Activated B cell treated with CpG ODN at 0.5 μM for 24 hours (primary cell): ENCODE measurements around the gene RIPOR3. TPM values are rescaled to one million over a fixed set of nuclear protein-coding genes. Genes with fewer than 3 reads are reported as not detected.

Source experiments
- ATAC-seq: fragments of 200-7000 bp; cut with Tn5 transposase; one replicate; pipeline ENCODE4 v1.10.0; 2021; ENCODE audit warnings: low read depth, mild to moderate bottlenecking, moderate library complexity
- CTCF ChIA-PET: fragments of 350-600 bp; sonication (Branson Sonifier 250); formaldehyde crosslinking; loops from one replicate; lab custom pipeline; 2021; ENCODE audit warnings: antibody characterized with exemption; lab: Charles Lee
- POLR2A ChIA-PET: fragments of 350-600 bp; sonication (Branson Sonifier 250); formaldehyde crosslinking; loops from one replicate; lab custom pipeline; 2021; ENCODE audit warnings: antibody characterized with exemption; lab: Charles Lee
- DNase-seq: peaks from one replicate; pipeline ENCODE4 v3.0.0; 2022
- H3K27ac Mint-ChIP-seq: one replicate; pipeline ENCODE4 v1.8.0; 2020; ENCODE audit warnings: mixed read lengths
- H3K27me3 Mint-ChIP-seq: one replicate; pipeline ENCODE4 v1.8.0; 2021; ENCODE audit warnings: mixed read lengths
- H3K36me3 Mint-ChIP-seq: one replicate; pipeline ENCODE4 v1.8.0; 2021; ENCODE audit warnings: low read depth, mixed read lengths
- H3K4me1 Mint-ChIP-seq: one replicate; pipeline ENCODE4 v1.8.0; 2021; ENCODE audit warnings: mixed read lengths
- H3K4me3 Mint-ChIP-seq: one replicate; pipeline ENCODE4 v1.8.0; 2020; ENCODE audit warnings: mild to moderate bottlenecking, mixed read lengths
- H3K9me3 Mint-ChIP-seq: one replicate; pipeline ENCODE4 v1.8.0; 2020; ENCODE audit warnings: mixed read lengths
- CTCF ChIP-seq: fragments of 200-600 bp; IDR thresholded peaks from one replicate; pipeline ENCODE4 v1.8.0; 2022; ENCODE audit warnings: antibody characterized with exemption, mild to moderate bottlenecking
- intact Hi-C: fragments of 100-400 bp; cut with micrococcal nuclease; formaldehyde crosslinking; loops from one replicate; pipeline ENCODE4 v1.15.1; 2024
- total RNA-seq: library from RNA; stranded (reverse); gene quantifications from 2 replicates; pipeline ENCODE4 v1.2.3, GENCODE V29; 2022

Gene RIPOR3
- total RNA-seq, 1 donor from 2014 or later: not detected

- ATAC-seq: no peak
- Mint-ChIP-seq H3K27me3 (no peaks in the 10 kb centered on the region), H3K9me3 (no peaks in the 10 kb centered on the region), H3K4me3 (no peak overlapping the region), H3K36me3 (peaks cover 50% of the 10 kb centered on the region), H3K27ac (peak overlapping the region; percentile 32), H3K4me1 (peaks cover 38% of the 10 kb centered on the region)
- no peak for TF ChIP-seq CTCF
- no peak for DNase-seq
- ChIA-PET CTCF (interaction anchor here (0.6 kb wide), 1 partner anchor 49 kb away, joined by 3 read pairs; no protein-coding TSS in a partner anchor), POLR2A (interaction anchor here (0.6 to 61.9 kb wide), 2 partner anchors 18 to 41 kb away, joined by 3 to 1679 read pairs; partner anchors contain the start of gene PTPN1)
- intact Hi-C loops: no loop called here
Observed at GRCh38 chr20:50555662-50556061, 135.7 kb downstream of the RIPOR3 start.

GRCh38 chr20:50554694-50555579 is 136.4 kb downstream of the RIPOR3 start:
- ATAC-seq (peak; percentile 29), DNase-seq (no peak)
- intact Hi-C loops: no loop called here
- Mint-ChIP-seq H3K36me3 (peaks cover 57% of the 10 kb centered on the region), H3K4me3 (no peak overlapping the region), H3K9me3 (no peaks in the 10 kb centered on the region), H3K27me3 (no peaks in the 10 kb centered on the region), H3K4me1 (peaks cover 36% of the 10 kb centered on the region), H3K27ac (no peak overlapping the region)
- POLR2A ChIA-PET: interaction anchor here (1.7 to 61.9 kb wide), 3 partner anchors 13 to 41 kb away, joined by 6 to 1679 read pairs (median 7); partner anchors contain the start of gene PTPN1
- no peak for TF ChIP-seq CTCF
- CTCF ChIA-PET: interaction anchor here (1.0 to 1.4 kb wide), 2 partner anchors 9 to 14 kb away, joined by 3 to 4 read pairs; no protein-coding TSS in a partner anchor

GRCh38 chr20:50552979-50553378 is 138.4 kb downstream of the RIPOR3 start:
- H3K36me3 Mint-ChIP-seq: peaks cover 57% of the 10 kb centered on the region
- no peaks in the 10 kb centered on the region for H3K27me3 Mint-ChIP-seq
- no peak overlapping the region for H3K27ac Mint-ChIP-seq
- H3K9me3 Mint-ChIP-seq: no peaks in the 10 kb centered on the region
- intact Hi-C loops: no loop called here
- no peak overlapping the region for H3K4me3 Mint-ChIP-seq
- POLR2A ChIA-PET: interaction anchor here (1.3 to 61.9 kb wide), 4 partner anchors 11 to 65 kb away, joined by 4 to 1679 read pairs (median 6); partner anchors contain the start of gene PTPN1
- ATAC-seq (no peak), DNase-seq (no peak)
- TF ChIP-seq CTCF: no peak
- H3K4me1 Mint-ChIP-seq: peaks cover 36% of the 10 kb centered on the region
- CTCF ChIA-PET: interaction anchor here (0.9 to 2.0 kb wide), 6 partner anchors 9 to 48 kb away, joined by 4 to 5 read pairs (median 4); no protein-coding TSS in a partner anchor

GRCh38 chr20:50551288-50551687 is 140.1 kb downstream of the RIPOR3 start:
- no peak for TF ChIP-seq CTCF
- H3K27ac Mint-ChIP-seq: no peak overlapping the region
- CTCF ChIA-PET: interaction anchor here (0.9 to 1.4 kb wide), 6 partner anchors 8 to 73 kb away, joined by 3 to 5 read pairs (median 4); no protein-coding TSS in a partner anchor
- peaks cover 52% of the 10 kb centered on the region for H3K36me3 Mint-ChIP-seq
- POLR2A ChIA-PET: interaction anchor here (1.4 to 61.9 kb wide), 4 partner anchors 10 to 37 kb away, joined by 3 to 1679 read pairs (median 22); partner anchors contain the start of gene PTPN1
- H3K4me3 Mint-ChIP-seq: peak overlapping the region; percentile 44
- ATAC-seq (no peak), DNase-seq (no peak)
- intact Hi-C loops: loop anchor here (1.0 kb wide), 1 partner anchor 9 kb away; no protein-coding TSS in a partner anchor
- H3K9me3 Mint-ChIP-seq: no peaks in the 10 kb centered on the region
- no peaks in the 10 kb centered on the region for H3K27me3 Mint-ChIP-seq
- H3K4me1 Mint-ChIP-seq: peaks cover 40% of the 10 kb centered on the region
